Right ventricle myocardium inferior (tissue), 1 donor: Measurements from ENCODE around the gene LSP1. TPM values are rescaled to one million over a fixed set of nuclear protein-coding genes. Genes with fewer than 3 reads are reported as not detected.

Experiments used
- ATAC-seq: fragments of 200-7000 bp; cut with Tn5 transposase; one replicate; pipeline ENCODE4 v1.9.1; 2020; ENCODE audit warnings: mild to moderate bottlenecking, moderate library complexity
- DNase-seq: peaks from one replicate; pipeline ENCODE4 v3.0.0; 2021; ENCODE audit errors: missing footprints
- intact Hi-C: fragments of 100-400 bp; cut with DNase I; formaldehyde crosslinking; loops from one replicate; pipeline ENCODE4 v1.11.0; 2022
- total RNA-seq: library from RNA; stranded (reverse); fragmentation: NEBNext Ultra II Directional; extraction: Animal tissue kit (Norgen Biotek cat#: 25700); gene quantifications from one replicate; pipeline ENCODE4 v1.2.1, GENCODE V29; 2021
- donor health status: DM: no; HTN: yes; CAD: no; lungs with severe emphysema.

Gene LSP1
- total RNA-seq, 1 donor from 2014 or later: 22.5 TPM

GRCh38 chr11:1834062-1834610 is 18.7 kb upstream of the LSP1 start:
- intact Hi-C loops: no loop called here
- ATAC-seq: no peak
- no peak for DNase-seq

DNA sequence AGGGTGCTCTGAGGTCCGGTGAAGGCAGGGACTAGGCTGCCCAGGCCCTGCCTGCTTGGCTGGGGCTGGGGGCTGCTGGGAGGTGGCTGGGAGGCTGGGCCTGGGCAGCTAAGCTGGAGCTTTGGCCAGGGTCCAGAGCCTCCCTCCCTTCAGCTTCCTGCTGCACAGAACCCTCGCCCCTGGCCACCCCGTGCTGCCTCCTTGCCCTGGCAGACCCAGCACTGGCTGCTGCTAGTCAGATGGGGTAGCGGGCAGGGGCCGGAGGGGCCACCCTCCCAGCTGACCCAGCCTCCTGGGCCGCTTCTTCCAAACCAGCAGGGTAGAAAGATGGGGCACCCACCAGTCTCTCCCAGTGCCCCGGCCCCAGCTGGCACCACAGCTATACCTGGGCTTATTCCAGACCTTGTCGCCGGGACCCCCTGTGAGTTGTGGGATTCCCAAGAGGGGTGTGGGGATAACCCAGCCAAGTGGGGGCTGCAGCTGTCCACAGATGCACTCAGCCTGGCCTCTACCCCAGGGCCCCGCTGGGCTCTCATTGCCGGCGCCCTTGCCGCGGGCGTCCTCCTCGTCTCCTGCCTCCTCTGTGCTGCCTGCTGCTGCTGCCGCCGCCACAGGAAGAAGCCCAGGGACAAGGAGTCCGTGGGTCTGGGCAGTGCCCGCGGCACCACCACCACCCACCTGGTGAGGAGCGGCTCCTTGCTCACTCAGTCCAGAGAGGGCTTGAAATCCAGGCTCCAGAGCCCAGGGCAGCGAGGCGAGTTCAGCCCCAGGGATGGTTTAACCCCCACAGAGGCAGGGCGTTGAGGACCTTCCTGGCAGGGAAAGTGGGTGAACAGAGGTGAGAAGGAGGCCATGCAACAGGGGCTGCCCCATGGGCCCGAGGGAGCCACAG is 17.9 kb upstream of the LSP1 start, which contains the start of gene SYT8:
Gene SYT8 (plus strand): TSS at position 212 of the 892 bp plus-strand sequence. CDS start 116 bp downstream, at position 328.
- no peak for ATAC-seq
- peak; percentile 33 for DNase-seq
- intact Hi-C loops: no loop called here

DNA sequence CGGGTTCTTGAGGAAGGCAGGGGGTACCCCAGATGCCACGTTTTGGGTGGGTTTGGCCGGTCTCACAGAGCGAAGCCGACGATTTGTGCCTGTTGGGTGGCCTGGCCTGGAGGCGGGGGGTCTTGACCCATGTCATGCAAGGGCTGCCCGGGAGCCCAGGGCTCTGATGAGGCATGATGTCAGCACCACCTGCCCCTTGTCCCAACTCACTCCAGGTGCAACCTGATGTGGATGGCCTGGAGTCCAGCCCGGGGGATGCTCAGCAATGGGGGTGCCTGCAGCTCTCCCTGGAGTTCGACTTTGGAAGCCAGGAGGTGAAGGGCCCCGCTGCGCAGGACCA is 17.2 kb upstream of the LSP1 start:
- ATAC-seq (no peak), DNase-seq (no peak)

DNA sequence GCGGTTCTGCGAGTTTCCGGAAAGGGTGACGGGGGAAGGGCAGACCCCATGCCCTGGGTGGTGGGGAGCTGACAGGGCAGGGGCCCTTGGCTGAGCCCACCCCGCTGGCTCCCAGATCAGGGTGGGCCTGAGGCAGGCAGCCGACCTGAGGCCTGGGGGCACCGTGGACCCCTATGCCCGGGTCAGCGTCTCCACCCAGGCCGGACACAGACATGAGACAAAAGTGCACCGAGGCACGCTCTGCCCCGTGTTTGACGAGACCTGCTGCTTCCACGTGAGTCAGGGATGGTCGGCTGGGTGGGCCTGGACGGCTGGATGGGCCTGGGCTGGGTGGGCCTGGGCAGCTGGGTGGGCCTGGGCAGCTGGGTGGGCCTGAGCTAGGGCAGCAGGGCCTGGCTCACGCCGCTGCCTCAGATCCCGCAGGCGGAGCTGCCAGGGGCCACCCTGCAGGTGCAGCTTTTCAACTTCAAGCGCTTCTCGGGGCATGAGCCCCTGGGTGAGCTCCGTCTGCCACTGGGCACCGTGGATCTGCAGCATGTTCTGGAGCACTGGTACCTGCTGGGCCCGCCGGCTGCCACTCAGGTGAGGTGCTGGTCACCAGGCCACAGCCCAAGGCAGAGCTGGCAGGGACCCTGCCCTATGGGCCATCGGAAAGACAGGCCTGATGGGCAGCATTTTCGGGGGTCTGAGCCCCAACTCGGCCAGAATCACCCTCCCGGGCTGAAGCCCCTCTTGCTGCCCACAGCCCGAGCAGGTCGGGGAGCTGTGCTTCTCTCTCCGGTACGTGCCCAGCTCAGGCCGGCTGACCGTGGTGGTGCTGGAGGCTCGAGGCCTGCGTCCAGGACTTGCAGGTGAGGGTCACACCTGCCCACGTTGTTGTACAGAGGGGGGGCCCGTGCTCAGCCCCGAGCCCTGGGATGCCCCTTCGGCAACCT is 16.6 kb upstream of the LSP1 start:
- DNase-seq: peak; percentile 54
- intact Hi-C loops: no loop called here
- ATAC-seq: no peak

More for the DNA sequence above, 17.2 kb upstream of the LSP1 start:
- intact Hi-C loops: no loop called here

DNA sequence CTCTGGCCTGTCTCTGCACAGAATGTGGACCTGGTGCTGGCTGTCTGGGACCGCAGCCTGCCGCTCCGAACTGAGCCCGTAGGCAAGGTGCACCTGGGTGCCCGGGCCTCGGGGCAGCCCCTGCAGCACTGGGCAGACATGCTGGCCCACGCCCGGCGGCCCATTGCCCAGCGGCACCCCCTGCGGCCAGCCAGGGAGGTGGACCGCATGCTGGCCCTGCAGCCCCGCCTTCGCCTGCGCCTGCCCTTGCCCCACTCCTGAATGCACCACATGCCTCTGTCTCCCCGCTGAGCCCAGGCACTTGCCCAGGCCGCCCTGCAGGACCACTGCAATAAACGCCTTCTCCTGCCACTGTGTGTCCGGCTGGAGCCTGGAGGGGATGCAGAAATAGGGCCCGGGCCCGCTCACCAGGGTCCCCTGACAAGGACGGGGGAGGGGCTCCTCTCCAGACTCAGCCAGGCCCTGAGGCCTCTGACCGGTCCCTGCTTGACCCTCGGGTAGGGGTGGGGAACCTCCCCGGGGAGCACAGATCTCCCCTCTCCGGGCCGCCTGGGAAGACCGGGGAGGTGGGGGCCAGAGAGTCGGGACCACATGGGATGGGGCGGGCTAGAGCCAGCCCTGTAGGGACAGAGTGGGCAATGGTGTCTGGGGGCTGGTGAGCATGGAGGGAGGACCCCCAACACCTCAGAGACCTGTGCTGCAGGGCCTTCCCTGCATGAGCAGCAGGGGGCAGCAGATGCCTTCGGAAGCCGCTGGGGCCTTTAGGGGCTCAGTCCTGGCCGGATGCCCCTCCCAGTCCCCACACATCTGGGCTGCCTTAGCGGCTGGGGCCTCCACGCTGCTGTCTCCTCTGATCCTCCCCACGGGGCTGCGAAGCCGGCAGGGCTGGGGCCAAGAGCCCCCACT is 15.5 kb upstream of the LSP1 start:
- peak; percentile 60 for ATAC-seq
- intact Hi-C loops: loop anchor here (1.0 to 2.0 kb wide), 2 partner anchors 45 to 315 kb away; no protein-coding TSS in a partner anchor
- peak; percentile 81 for DNase-seq

- DNase-seq (no peak), ATAC-seq (no peak)
- intact Hi-C loops: loop anchor here (2.0 kb wide), 1 partner anchor 45 kb away; no protein-coding TSS in a partner anchor
Measured at GRCh38 chr11:1838077-1838425, 14.8 kb upstream of the LSP1 start.

- ATAC-seq: no peak
- DNase-seq: peak; percentile 65
- intact Hi-C loops: loop anchor here (2.0 kb wide), 1 partner anchor 44 kb away; no protein-coding TSS in a partner anchor
Measured at GRCh38 chr11:1838426-1839144, 14.3 kb upstream of the LSP1 start, which contains the start of gene TNNI2. Gene TNNI2, plus strand, starts transcription at chr11:1838981. Its CDS starts 716 bp downstream, at chr11:1839697.

DNA sequence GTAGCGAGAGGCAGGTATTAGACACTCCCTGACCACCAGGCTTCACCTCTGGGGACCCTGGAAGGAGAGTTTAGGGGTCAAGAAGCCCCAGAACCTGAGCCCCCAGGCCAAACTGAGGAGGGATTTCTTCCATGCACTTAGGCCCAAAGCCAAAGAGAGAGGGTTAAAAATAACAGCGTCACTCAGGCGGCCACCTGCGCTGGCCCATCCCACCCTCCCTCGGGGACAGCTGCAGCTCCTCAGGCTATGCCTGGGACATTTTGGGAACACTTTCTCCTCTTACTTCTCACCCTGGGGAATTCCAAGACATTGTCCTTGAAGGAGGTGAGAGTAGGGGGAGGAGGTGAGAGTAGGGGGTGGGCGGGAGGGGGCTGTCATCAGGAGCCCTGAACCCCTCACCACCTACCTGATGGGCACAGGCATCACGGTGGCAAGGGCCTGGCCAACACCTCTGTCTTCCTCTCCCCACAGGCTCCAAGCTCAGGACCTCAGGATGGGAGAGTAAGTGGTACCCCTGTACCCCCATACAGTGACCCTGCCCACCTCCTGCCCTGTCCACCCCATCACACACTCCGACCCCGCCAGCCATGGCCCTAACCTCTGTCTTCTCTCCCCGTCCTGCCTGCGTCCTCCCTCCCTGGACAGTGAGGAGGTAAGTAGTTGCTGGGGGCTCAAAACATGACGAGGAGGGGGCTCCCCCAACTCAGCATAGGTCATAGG is 13.5 kb upstream of the LSP1 start:
- peak; percentile 23 for DNase-seq
- ATAC-seq: no peak
- intact Hi-C loops: loop anchor here (2.0 kb wide), 1 partner anchor 43 kb away; no protein-coding TSS in a partner anchor

- ATAC-seq (peak; percentile 10), DNase-seq (peak; percentile 91)
- intact Hi-C loops: loop anchor here (2.0 kb wide), 2 partner anchors 43 to 77 kb away; no protein-coding TSS in a partner anchor
Measured at GRCh38 chr11:1839924-1840779, 12.7 kb upstream of the LSP1 start.

DNA sequence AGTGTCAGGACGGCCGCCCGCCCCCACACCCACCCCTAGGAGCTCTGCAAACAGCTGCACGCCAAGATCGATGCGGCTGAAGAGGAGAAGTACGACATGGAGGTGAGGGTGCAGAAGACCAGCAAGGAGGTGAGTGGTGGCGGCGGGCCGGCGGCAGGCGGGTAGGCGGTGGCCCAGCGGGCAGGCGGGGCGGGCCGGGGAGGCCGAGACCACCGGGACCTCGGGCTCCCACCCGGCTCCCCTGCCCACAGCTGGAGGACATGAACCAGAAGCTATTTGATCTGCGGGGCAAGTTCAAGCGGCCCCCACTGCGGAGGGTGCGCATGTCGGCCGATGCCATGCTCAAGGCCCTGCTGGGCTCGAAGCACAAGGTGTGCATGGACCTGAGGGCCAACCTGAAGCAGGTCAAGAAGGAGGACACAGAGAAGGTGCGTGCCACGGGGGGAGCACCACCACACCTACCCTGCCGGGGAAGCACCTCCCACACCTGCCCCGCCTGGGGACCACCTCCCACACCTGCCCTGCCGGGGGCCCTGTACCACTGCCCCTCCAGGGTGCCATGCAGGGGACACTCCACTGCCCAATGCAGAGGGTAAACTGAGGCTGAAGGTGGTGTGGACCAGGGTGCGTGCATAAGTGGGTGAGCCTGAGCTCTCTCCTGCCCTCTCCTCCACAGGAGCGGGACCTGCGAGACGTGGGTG is 12.0 kb upstream of the LSP1 start:
- intact Hi-C loops: loop anchor here (2.0 kb wide), 1 partner anchor 76 kb away; no protein-coding TSS in a partner anchor
- DNase-seq (peak; percentile 46), ATAC-seq (no peak)

- ATAC-seq: no peak
- intact Hi-C loops: loop anchor here (2.0 kb wide), 1 partner anchor 75 kb away; no protein-coding TSS in a partner anchor
- DNase-seq: peak; percentile 65
Measured at GRCh38 chr11:1841511-1842148, 11.3 kb upstream of the LSP1 start.

DNA sequence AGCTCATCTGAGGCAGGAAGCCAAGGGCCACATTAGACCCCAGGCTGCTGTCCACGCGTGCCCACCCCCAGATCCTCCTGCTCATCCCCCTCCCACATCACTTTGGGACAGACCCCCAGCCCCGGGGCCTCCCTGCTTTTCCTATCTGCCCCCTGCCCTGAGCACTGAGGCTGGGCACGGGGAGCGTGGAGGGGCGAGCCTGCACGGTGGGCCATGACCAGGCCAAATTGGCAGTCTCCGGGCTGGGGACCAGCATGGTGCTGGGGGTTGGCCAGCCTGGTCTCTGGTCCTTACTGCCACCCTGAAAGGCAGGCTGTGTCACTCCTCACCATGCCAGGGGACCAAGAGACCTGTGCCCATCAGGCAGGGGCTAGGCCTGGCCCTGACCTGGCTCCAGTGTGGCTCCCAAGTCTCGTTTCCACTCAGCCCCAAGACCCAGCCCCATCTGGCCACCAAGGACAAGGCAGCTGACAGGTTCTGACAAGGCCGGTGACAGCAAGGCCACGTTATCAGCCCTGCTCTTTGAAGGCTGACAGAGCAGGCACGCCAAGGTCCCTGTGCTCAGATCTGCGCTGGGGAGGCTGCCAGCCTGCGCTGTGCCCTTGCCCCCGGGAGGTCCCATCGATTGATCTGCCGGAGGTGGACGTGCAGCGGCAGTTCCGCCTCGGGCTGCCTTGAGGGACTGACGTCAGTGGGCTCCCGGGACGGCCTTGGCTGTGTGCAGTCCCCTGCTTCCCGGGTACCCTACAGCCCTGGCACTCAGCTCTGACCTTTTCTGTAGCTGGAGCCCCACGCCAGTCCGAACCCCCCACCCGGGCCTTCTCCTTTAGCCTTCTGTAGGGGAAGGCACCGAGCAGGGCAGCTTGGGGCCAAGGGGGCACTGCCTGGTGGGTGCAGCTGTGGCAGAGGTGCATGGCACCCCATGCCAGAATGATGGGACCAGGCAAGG is 10.5 kb upstream of the LSP1 start:
- ATAC-seq (peak; percentile 79), DNase-seq (peak; percentile 79)
- intact Hi-C loops: no loop called here

DNA sequence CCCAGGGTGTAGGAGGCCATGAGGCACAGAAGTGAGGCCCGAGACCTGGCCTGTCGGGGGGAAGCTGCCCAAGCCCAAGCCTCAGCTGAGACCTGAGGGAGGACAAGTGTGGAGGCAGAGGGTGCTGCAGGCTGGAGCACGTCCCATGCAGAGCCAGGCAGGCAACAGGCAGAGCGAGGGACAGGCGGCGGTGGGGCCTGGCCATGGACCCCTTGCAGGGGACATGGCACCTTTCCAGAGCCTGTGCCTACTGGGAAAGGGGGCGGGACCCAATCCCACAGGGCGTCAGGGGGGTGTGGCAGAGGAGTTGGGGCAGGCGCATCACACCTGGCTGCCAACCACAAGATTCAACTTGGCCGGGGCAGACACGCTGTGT is 9.8 kb upstream of the LSP1 start:
- intact Hi-C loops: no loop called here
- DNase-seq (peak; percentile 23), ATAC-seq (no peak)

GRCh38 chr11:1843796-1844195 is 9.1 kb upstream of the LSP1 start:
- DNase-seq: no peak
- intact Hi-C loops: no loop called here
- ATAC-seq: no peak
